Measurements from ENCODE around the gene STK40. TPM values are rescaled to one million over a fixed set of nuclear protein-coding genes. Genes with fewer than 3 reads are reported as not detected.

The STK40 gene
- total and polyA plus RNA-seq, 2 experiments from 2014 or later, result 8.1 to 20.2 TPM

DNA sequence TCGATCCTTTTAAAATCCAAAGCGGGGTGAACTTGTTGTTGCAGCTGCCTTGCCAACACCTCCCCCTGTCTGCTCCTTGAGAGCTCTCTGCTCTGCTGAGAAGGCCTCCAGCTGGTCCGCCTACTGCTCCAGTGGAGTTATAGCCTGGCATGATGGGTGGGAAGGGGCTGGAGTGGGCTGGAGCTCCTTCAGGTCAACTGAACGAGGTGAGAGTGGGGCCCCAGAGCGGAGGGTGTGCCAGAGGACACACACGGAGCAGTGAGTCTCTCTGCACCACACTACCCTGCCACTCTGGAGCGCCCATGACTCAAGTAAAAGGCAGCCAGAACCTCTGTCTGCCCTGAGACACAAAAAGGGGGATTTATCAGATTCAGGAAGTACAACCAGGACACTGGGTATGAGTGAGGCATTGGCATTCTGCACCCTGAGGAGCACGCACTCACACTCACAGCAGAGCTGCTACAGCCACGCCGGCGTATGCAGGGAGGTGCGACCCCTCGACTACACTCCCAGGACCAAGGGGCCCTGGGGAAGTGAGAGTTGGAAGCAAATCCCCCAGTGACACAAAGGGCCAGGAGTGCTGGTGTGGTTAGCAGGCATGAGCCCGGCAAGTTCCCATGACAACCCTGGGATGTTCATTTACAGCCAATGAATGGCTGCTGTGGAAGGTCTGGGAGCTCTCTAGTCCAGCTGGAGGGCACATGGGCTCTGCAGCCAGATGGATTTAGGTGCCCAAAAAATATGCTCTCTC, 34.3 kb downstream of the STK40 start:
- Mint-ChIP-seq H3K27me3 (ENCODE audit: insufficient read depth, low read depth, poor library complexity) (peaks cover 4% of the 10 kb centered on the region), H3K27ac (peak overlapping the region; percentile 59), H3K36me3 (ENCODE audit: low read depth) (peaks cover 53% of the 10 kb centered on the region), H3K4me1 (peaks cover 13% of the 10 kb centered on the region), H3K9me3 (no peaks in the 10 kb centered on the region), H3K4me3 (no peak overlapping the region)
- Histone ChIP-seq H2AFZ (no peak overlapping the region), H3K79me2 (replicated peaks; ENCODE audit: insufficient read depth) (no peaks in the 10 kb centered on the region), H3K9me2 (ENCODE audit: insufficient read depth) (no peaks in the 10 kb centered on the region), H3K36me3 (ENCODE audit: insufficient read depth) (peaks cover 4% of the 10 kb centered on the region; the same call in 1 of the 2 replicates), H3K4me2 (no peak overlapping the region), H3K4me1 (ENCODE audit: insufficient read depth) (peaks cover 5% of the 10 kb centered on the region; the same call in 1 of the 2 replicates), H3K27ac (ENCODE audit: low read depth) (no peak overlapping the region), H3F3A (replicated peaks; ENCODE audit: low read depth) (no peaks in the 10 kb centered on the region), H4K20me1 (replicated peaks; ENCODE audit: insufficient read depth) (no peaks in the 10 kb centered on the region), H3K27me3 (ENCODE audit: insufficient read depth) (no peaks in the 10 kb centered on the region), H3K4me3 (no peak overlapping the region)
- ATAC-seq, result no peak; the same call in 2 of the 3 replicates
- no peak for DNase-seq (ENCODE audit: low spot score)
- TF ChIP-seq ZNF114 (CRISPR knock-in tag; IDR thresholded peaks at IDR 0.05) (no peak), NANOG (IDR thresholded peaks at IDR 0.05; ENCODE audit: borderline replicate concordance) (no peak), ZNF462 (CRISPR knock-in tag; IDR thresholded peaks at IDR 0.05) (no peak), CREB1 (CRISPR knock-in tag; IDR thresholded peaks at IDR 0.05; ENCODE audit: low read depth) (no peak), EZH2phosphoT487 (IDR thresholded peaks at IDR 0.05; ENCODE audit: unreplicated experiment) (no peak), CTCF (conservative IDR thresholded peaks at IDR 0.05; ENCODE audit: low read depth in 2 of 2) (no peak), JUNB (IDR thresholded peaks at IDR 0.05; ENCODE audit: unreplicated experiment) (no peak), EZH2 (IDR thresholded peaks at IDR 0.05; ENCODE audit: low read depth, unreplicated experiment) (no peak), STAT1 (IDR thresholded peaks at IDR 0.05; ENCODE audit: unreplicated experiment) (no peak), ETS1 (IDR thresholded peaks at IDR 0.05) (no peak), POLR2AphosphoS5 (IDR thresholded peaks at IDR 0.05; ENCODE audit: low read depth) (no peak), ZNF331 (CRISPR knock-in tag; IDR thresholded peaks at IDR 0.05; ENCODE audit: low read depth) (no peak)
- TF ChIP-seq, protein P1, sequence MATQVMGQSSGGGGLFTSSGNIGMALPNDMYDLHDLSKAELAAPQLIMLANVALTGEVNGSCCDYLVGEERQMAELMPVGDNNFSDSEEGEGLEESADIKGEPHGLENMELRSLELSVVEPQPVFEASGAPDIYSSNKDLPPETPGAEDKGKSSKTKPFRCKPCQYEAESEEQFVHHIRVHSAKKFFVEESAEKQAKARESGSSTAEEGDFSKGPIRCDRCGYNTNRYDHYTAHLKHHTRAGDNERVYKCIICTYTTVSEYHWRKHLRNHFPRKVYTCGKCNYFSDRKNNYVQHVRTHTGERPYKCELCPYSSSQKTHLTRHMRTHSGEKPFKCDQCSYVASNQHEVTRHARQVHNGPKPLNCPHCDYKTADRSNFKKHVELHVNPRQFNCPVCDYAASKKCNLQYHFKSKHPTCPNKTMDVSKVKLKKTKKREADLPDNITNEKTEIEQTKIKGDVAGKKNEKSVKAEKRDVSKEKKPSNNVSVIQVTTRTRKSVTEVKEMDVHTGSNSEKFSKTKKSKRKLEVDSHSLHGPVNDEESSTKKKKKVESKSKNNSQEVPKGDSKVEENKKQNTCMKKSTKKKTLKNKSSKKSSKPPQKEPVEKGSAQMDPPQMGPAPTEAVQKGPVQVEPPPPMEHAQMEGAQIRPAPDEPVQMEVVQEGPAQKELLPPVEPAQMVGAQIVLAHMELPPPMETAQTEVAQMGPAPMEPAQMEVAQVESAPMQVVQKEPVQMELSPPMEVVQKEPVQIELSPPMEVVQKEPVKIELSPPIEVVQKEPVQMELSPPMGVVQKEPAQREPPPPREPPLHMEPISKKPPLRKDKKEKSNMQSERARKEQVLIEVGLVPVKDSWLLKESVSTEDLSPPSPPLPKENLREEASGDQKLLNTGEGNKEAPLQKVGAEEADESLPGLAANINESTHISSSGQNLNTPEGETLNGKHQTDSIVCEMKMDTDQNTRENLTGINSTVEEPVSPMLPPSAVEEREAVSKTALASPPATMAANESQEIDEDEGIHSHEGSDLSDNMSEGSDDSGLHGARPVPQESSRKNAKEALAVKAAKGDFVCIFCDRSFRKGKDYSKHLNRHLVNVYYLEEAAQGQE (IDR thresholded peaks at IDR 0.05; ENCODE audit: unreplicated experiment), result no peak
